Measurements from ENCODE around the gene ADAMTS17. TPM values are rescaled to one million over a fixed set of nuclear protein-coding genes. Genes with fewer than 3 reads are reported as not detected.

The ADAMTS17 gene
- total RNA-seq, 1 donor from 2014 or later: 4.8 TPM

DNA sequence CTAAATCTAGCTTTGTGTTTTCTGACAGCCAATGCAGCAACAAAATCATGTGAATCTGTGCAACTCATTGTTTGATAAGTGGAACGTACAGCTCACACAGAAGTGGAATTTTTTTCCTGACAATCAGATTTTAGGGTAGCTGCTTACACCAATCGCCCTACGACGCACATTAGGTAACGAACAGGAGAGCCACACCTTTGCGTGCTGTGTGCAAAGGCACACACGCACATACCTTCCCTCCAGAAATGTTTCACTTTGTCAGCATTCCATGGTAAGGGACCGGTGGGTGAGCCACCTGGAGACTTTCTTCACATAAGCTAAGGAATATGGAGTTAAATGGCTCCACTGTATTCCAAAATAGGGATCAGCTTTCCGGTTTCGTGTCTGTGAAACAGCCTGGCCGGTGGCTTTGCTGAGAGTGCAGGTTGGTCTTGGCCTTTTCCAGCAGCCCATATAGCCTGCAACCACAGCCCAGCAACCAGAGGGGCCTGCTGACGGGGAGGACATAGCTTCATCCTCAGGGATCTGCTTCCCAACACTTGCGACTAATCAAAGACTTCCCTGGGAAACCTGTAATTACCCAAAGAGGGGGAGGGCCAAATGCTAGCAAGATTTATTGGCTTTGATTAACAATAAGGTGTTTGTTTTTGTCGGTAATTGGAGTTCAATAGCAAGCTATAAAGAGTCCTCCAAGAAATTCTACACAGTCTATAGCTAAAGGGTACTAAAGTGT lies 145.3 kb downstream of the ADAMTS17 start:
- Mint-ChIP-seq H3K4me1 (ENCODE audit: unreplicated experiment) (peaks cover 51% of the 10 kb centered on the region), H3K27ac (ENCODE audit: unreplicated experiment) (no peak overlapping the region), H3K27me3 (ENCODE audit: unreplicated experiment) (peaks cover 15% of the 10 kb centered on the region), H3K9me3 (ENCODE audit: unreplicated experiment) (no peaks in the 10 kb centered on the region), H3K4me3 (ENCODE audit: unreplicated experiment) (no peak overlapping the region), H3K36me3 (ENCODE audit: low read depth, unreplicated experiment) (no peaks in the 10 kb centered on the region)
- TF ChIP-seq CTCF (IDR thresholded peaks at IDR 0.05; ENCODE audit: unreplicated experiment): no peak
- no peak for DNase-seq (ENCODE audit: low spot score)

DNA sequence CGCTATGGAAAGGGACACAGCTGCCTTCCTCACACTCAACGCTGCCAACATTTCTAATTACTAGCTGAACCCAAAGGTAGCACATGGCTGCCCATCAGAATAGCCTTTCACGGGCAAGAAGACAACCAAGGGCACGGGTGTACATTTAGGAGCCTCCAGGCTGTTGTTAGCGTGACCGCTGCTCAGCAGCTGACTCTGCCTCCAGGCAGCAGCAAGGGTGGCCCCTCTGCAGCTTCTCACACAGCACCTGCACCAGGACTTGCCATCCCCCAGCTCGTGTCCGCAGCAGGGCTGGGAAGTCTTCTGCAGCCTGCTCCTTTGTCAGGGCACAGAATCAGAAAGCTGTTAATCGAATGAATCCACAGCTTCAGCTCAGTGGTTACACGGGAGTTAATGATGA lies 146.8 kb downstream of the ADAMTS17 start:
- Mint-ChIP-seq H3K27me3 (ENCODE audit: unreplicated experiment) (peaks cover 11% of the 10 kb centered on the region), H3K4me3 (ENCODE audit: unreplicated experiment) (no peak overlapping the region), H3K4me1 (ENCODE audit: unreplicated experiment) (peaks cover 50% of the 10 kb centered on the region), H3K36me3 (ENCODE audit: low read depth, unreplicated experiment) (peaks cover 2% of the 10 kb centered on the region), H3K27ac (ENCODE audit: unreplicated experiment) (no peak overlapping the region), H3K9me3 (ENCODE audit: unreplicated experiment) (no peaks in the 10 kb centered on the region)
- no peak for TF ChIP-seq CTCF (IDR thresholded peaks at IDR 0.05; ENCODE audit: unreplicated experiment)
- DNase-seq (ENCODE audit: low spot score): no peak

- TF ChIP-seq CTCF (IDR thresholded peaks at IDR 0.05; ENCODE audit: unreplicated experiment): no peak
- no peak for DNase-seq (ENCODE audit: low spot score)
- no peak overlapping the region for H3K4me3 Mint-ChIP-seq (ENCODE audit: unreplicated experiment)
- H3K27me3 Mint-ChIP-seq (ENCODE audit: unreplicated experiment): peaks cover 10% of the 10 kb centered on the region
- H3K36me3 Mint-ChIP-seq (ENCODE audit: low read depth, unreplicated experiment): peaks cover 7% of the 10 kb centered on the region
- H3K9me3 Mint-ChIP-seq (ENCODE audit: unreplicated experiment): no peaks in the 10 kb centered on the region
- peaks cover 33% of the 10 kb centered on the region for H3K4me1 Mint-ChIP-seq (ENCODE audit: unreplicated experiment)
- H3K27ac Mint-ChIP-seq (ENCODE audit: unreplicated experiment): no peak overlapping the region
These were observed 148.4 kb downstream of the ADAMTS17 start for GRCh38 chr15:100193277-100193860.

- H3K27me3 Mint-ChIP-seq (ENCODE audit: unreplicated experiment): peaks cover 7% of the 10 kb centered on the region
- H3K9me3 Mint-ChIP-seq (ENCODE audit: unreplicated experiment): no peaks in the 10 kb centered on the region
- peaks cover 25% of the 10 kb centered on the region for H3K4me1 Mint-ChIP-seq (ENCODE audit: unreplicated experiment)
- H3K27ac Mint-ChIP-seq (ENCODE audit: unreplicated experiment): no peak overlapping the region
- H3K36me3 Mint-ChIP-seq (ENCODE audit: low read depth, unreplicated experiment): peaks cover 9% of the 10 kb centered on the region
- no peak for TF ChIP-seq CTCF (IDR thresholded peaks at IDR 0.05; ENCODE audit: unreplicated experiment)
- no peak for DNase-seq (ENCODE audit: low spot score)
- H3K4me3 Mint-ChIP-seq (ENCODE audit: unreplicated experiment): no peak overlapping the region
These were observed 149.4 kb downstream of the ADAMTS17 start for GRCh38 chr15:100192097-100193080.
